Hepatic stellate cell (primary cell): ENCODE data around the gene RMRP.

Source experiments
- DNase-seq: peaks from one replicate; pipeline ENCODE4 v3.0.0; 2011; ENCODE audit warnings: low spot score

The RMRP gene

GRCh38 chr9:35611230-35611797, 46.5 kb downstream of the RMRP start:
- peak; percentile 68 for DNase-seq

GRCh38 chr9:35609820-35610163, 48.0 kb downstream of the RMRP start:
- DNase-seq = no peak

GRCh38 chr9:35609001-35609819, 48.6 kb downstream of the RMRP start:
- no peak for DNase-seq

GRCh38 chr9:35608221-35608620, 49.6 kb downstream of the RMRP start:
- DNase-seq = no peak
